Kidney (tissue), 14 donors: ENCODE measurements around the gene AANAT. TPM values are rescaled to one million over a fixed set of nuclear protein-coding genes. Genes with fewer than 3 reads are reported as not detected.
A peak's percentile ranks its signal among the peaks of the same experiment; 100 is the strongest.

Experiments
- DNase-seq, 5 donors: peaks; one replicate each; pipeline ENCODE4 v3.0.0-alpha.2; 2013 to 2020
- FAIRE-seq: peaks from 2 replicates; lab custom pipeline; 2012; peaks lifted over from hg19 to GRCh38; lab: Jason Lieb, UNC
- H3K27ac ChIP-seq, 2 donors: one replicate each; pipeline ENCODE4 v1.7.0; 2013; ENCODE audit warnings: low read depth in 2 of 2, low read length in 2 of 2, inconsistent platforms in 1 of 2
- H3K27me3 ChIP-seq: one replicate; pipeline ENCODE4 v1.7.1; 2013; ENCODE audit warnings: low read length, inconsistent platforms; ENCODE audit not compliant: control insufficient read depth, insufficient read depth
- H3K36me3 ChIP-seq, 3 donors: one replicate each; pipeline versions ENCODE4 v1.7.0 to v1.7.1; 2013; ENCODE audit warnings: low read length in 3 of 3, control low read depth in 1 of 3, inconsistent platforms in 1 of 3; ENCODE audit not compliant: insufficient read depth in 3 of 3, control insufficient read depth in 2 of 3
- H3K4me1 ChIP-seq, 3 donors: one replicate each; pipeline versions ENCODE4 v1.7.0 to v1.7.1; 2013; ENCODE audit warnings: low read length in 3 of 3, inconsistent platforms in 1 of 3, low read depth in 1 of 3; ENCODE audit not compliant: control insufficient read depth in 2 of 3, insufficient read depth in 2 of 3
- H3K4me3 ChIP-seq, 3 donors: one replicate each; pipeline versions ENCODE4 v1.7.0 to v1.8.1; 2013; ENCODE audit warnings: low read length in 3 of 3, control low read depth in 1 of 3, inconsistent platforms in 1 of 3
- H3K9ac ChIP-seq, 3 donors: one replicate each; pipeline versions ENCODE4 v1.7.0 to v1.7.1; 2013; ENCODE audit warnings: low read length in 3 of 3, control low read depth in 1 of 3, inconsistent platforms in 1 of 3
- H3K9me3 ChIP-seq, 3 donors: one replicate each; pipeline versions ENCODE4 v1.7.0 to v1.7.1; 2013; ENCODE audit warnings: low read length in 3 of 3, control low read depth in 1 of 3, inconsistent platforms in 1 of 3; ENCODE audit not compliant: control insufficient read depth in 2 of 3, insufficient read depth in 1 of 3
- CTCF ChIP-seq: IDR thresholded peaks from 3 replicates; pipeline ENCODE4 v1.5.1; 2012; ENCODE audit warnings: mild to moderate bottlenecking, moderate library complexity, borderline replicate concordance; ENCODE audit not compliant: insufficient read depth; ENCODE audit errors: extremely low read depth
- intact Hi-C: fragments of 100-400 bp; cut with DNase I; formaldehyde crosslinking; loops from one replicate; pipeline ENCODE4 v1.11.1; 2022
- polyA plus RNA-seq: library from polyadenylated mRNA; stranded (reverse); fragments of 350-450 nt; fragmentation: Illumina TruSeq; extraction: RNeasy Lipid Tissue Mini Kit (QIAGEN cat#74804); gene quantifications from one replicate; pipeline ENCODE4 v1.2.3, GENCODE V29; 2014; ENCODE audit warnings: low read depth, low replicate concordance; ENCODE audit not compliant: insufficient read depth
- total RNA-seq: library from RNA; stranded (reverse); fragmentation: NEBNext Ultra II Directional; extraction: Animal tissue kit (Norgen Biotek cat#: 25700); gene quantifications from one replicate; pipeline ENCODE4 v1.2.1, GENCODE V29; 2021
- donor health status: control.
- donor health status: control.
- donor health status: control.
- donor health status: control.
- donor health status: control.
- donor health status: DM: yes; HTN: yes; CAD: no.
- donor health status: Normal renal cell carcinoma (clear cell type).

The AANAT gene
- total and polyA plus RNA-seq, 2 donors from 2014 or later: not detected

DNA sequence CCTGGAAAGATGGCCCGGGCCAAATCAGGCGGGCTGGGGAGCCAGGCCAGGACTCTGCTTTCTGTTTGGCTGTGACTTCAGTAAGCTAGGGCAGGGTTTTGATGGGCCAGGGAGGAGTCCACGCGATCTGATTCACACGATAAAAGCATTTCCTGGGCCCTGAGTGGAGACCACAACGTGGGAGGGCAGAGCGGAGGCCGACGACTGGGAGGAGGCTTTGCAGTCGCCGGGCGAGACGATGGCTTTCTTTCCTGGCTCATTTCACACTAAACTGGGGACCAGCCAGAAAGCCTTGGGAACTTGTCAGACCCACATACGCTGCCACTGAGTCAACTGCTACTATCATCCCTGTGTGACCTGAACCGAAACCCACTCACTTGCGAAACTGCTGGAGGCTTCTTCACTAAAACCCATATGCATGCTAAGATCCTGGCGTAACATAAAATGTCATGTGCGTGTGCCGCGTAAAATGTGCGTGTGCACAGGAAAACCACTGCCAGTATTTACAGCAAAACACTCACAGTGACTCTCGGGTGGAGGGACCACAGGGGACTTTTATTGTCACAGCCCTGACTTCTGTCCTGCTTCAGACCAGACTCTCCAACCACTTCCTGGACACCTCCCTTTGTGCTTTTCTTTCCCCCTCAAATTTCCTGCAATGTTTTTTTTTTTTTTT is 48.0 kb downstream of the AANAT start:
- DNase-seq (peak in 2 of 5 donors; percentile 36 to 92), FAIRE-seq (no peak)
- Histone ChIP-seq H3K36me3 (no peaks in the 10 kb centered on the region), H3K4me3 (no peak overlapping the region), H3K27ac (peak overlapping the region; percentile 34 to 65), H3K4me1 (peaks cover 0 to 4% (median 2%) of the 10 kb centered on the region in 3 donors), H3K9me3 (no peaks in the 10 kb centered on the region), H3K27me3 (no peaks in the 10 kb centered on the region), H3K9ac (no peak overlapping the region)
- intact Hi-C loops: no loop called here
- TF ChIP-seq CTCF: no peak

DNA sequence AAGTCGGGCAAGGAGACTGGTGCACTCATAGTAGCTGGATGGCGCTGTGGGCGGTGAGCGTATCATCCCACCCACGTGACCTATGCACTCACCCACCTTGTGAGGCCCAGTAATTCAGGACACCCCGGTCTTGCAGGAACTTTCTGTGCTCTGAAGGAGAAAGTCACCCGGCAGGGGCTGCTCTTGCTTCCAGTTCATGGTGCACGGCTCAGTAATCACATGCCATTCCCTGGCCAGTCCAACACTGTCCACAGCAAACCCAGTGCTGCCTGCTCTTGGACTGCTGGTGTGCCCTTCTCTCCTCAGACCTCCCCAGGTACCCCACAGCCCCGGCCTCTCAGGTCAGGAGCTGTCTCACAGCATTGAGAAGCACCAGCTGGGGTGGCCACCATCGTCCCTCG is 50.2 kb downstream of the AANAT start:
- intact Hi-C loops: no loop called here
- peak overlapping the region in 1 of 2 donors; percentile 11 for H3K27ac ChIP-seq
- FAIRE-seq (no peak), DNase-seq (peak in 4 of 5 donors; percentile 56 to 77 (median 71))
- H3K4me3 ChIP-seq: no peak overlapping the region
- H3K36me3 ChIP-seq: no peaks in the 10 kb centered on the region
- no peak overlapping the region for H3K9ac ChIP-seq
- H3K27me3 ChIP-seq: no peaks in the 10 kb centered on the region
- H3K9me3 ChIP-seq: no peaks in the 10 kb centered on the region
- H3K4me1 ChIP-seq: peaks cover 0 to 4% (median 0%) of the 10 kb centered on the region in 3 donors
- TF ChIP-seq CTCF: no peak

GRCh38 chr17:76519048-76519966 is 51.9 kb downstream of the AANAT start:
- intact Hi-C loops: no loop called here
- DNase-seq (peak in 3 of 5 donors; percentile 51 to 78 (median 53)), FAIRE-seq (no peak)
- Histone ChIP-seq H3K27ac (no peak overlapping the region), H3K9ac (no peak overlapping the region), H3K9me3 (no peaks in the 10 kb centered on the region), H3K4me1 (peaks cover 0 to 4% (median 2%) of the 10 kb centered on the region in 3 donors), H3K4me3 (no peak overlapping the region), H3K27me3 (no peaks in the 10 kb centered on the region), H3K36me3 (no peaks in the 10 kb centered on the region)
- TF ChIP-seq CTCF: no peak

Other genes starting within 250 kb of the AANAT start
- gene RNF157, start 227.1 kb upstream of the AANAT start, total RNA-seq: 4.8 TPM
- gene RNF157, start 227.1 kb upstream of the AANAT start, polyA plus RNA-seq: 12.4 TPM
- 54.3 TPM for gene UBALD2, start 202.3 kb upstream of the AANAT start, total RNA-seq
- gene UBALD2, start 202.3 kb upstream of the AANAT start, polyA plus RNA-seq: 59.1 TPM
- gene QRICH2, start 159.3 kb upstream of the AANAT start, total RNA-seq: 2.0 TPM
- gene QRICH2, start 159.3 kb upstream of the AANAT start, polyA plus RNA-seq: 2.5 TPM
- gene PRPSAP1, start 113.7 kb upstream of the AANAT start, total RNA-seq: 37.6 TPM
- gene PRPSAP1, start 113.7 kb upstream of the AANAT start, polyA plus RNA-seq: 39.9 TPM
- 10.4 TPM for gene SPHK1, start 83.0 kb upstream of the AANAT start, total RNA-seq
- 1.5 TPM for gene SPHK1, start 83.0 kb upstream of the AANAT start, polyA plus RNA-seq
- gene UBE2O, start 14.5 kb upstream of the AANAT start, total RNA-seq: 21.3 TPM
- gene UBE2O, start 14.5 kb upstream of the AANAT start, polyA plus RNA-seq: 5.5 TPM
- gene RHBDF2, start 33.8 kb downstream of the AANAT start, total RNA-seq: 58.6 TPM
- 6.8 TPM for gene RHBDF2, start 33.8 kb downstream of the AANAT start, polyA plus RNA-seq
- gene CYGB, start 70.1 kb downstream of the AANAT start, total RNA-seq: 12.6 TPM
- gene CYGB, start 70.1 kb downstream of the AANAT start, polyA plus RNA-seq: 6.7 TPM
- 2.2 TPM for gene PRCD, start 72.4 kb downstream of the AANAT start, total RNA-seq
- not detected for gene PRCD, start 72.4 kb downstream of the AANAT start, polyA plus RNA-seq
- gene ST6GALNAC2, start 118.3 kb downstream of the AANAT start, total RNA-seq: 28.6 TPM
- gene ST6GALNAC2, start 118.3 kb downstream of the AANAT start, polyA plus RNA-seq: 6.5 TPM
- gene ST6GALNAC1, start 176.2 kb downstream of the AANAT start, total RNA-seq: 0.31 TPM
- gene ST6GALNAC1, start 176.2 kb downstream of the AANAT start, polyA plus RNA-seq: not detected
- 130 TPM for gene MXRA7, start 243.4 kb downstream of the AANAT start, total RNA-seq
- 72.4 TPM for gene MXRA7, start 243.4 kb downstream of the AANAT start, polyA plus RNA-seq